DND-41 (cell line): ENCODE results near the gene KRT77.

Experiments
- ATAC-seq: fragments of 200-7000 bp; cut with Tn5 transposase; 3 replicates; pipeline ENCODE4 v1.9.1; 2021; ENCODE audit warnings: low read depth; ENCODE audit not compliant: insufficient read depth
- DNase-seq: peaks from one replicate; pipeline ENCODE4 v3.0.0-alpha.2; 2020
- H2AFZ ChIP-seq: 2 replicates; pipeline ENCODE4 v1.6.0; 2012; ENCODE audit warnings: low read depth, low read length
- H3K27ac ChIP-seq: 2 replicates; pipeline ENCODE4 v1.5.1; 2012; ENCODE audit warnings: low read length, inconsistent platforms
- H3K27me3 ChIP-seq: fragments of 200-600 bp; sonication (generic); 2 replicates; pipeline ENCODE4 v1.6.0; 2012; ENCODE audit warnings: low read length, mild to moderate bottlenecking, inconsistent platforms; ENCODE audit not compliant: insufficient read depth, poor library complexity
- H3K36me3 ChIP-seq: 2 replicates; pipeline ENCODE4 v1.5.1; 2012; ENCODE audit warnings: low read length, inconsistent platforms; ENCODE audit not compliant: insufficient read depth
- H3K4me1 ChIP-seq: 2 replicates; pipeline ENCODE4 v1.5.1; 2012; ENCODE audit warnings: mild to moderate bottlenecking, low read length; ENCODE audit not compliant: insufficient read depth
- H3K4me2 ChIP-seq: 2 replicates; pipeline ENCODE4 v1.6.0; 2012; ENCODE audit warnings: mild to moderate bottlenecking, moderate library complexity, low read length, inconsistent platforms; ENCODE audit not compliant: insufficient read depth
- H3K4me3 ChIP-seq, 2 experiments: fragments of 200-600 bp in 1 of 2; shearing (Covaris generic) in 1 of 2; 2 replicates each; pipeline ENCODE4 v1.5.1; 2012 to 2016; ENCODE audit warnings: inconsistent platforms in 2 of 2, low read length in 2 of 2, mild to moderate bottlenecking in 2 of 2, low read depth in 1 of 2, moderate library complexity in 1 of 2
- H3K79me2 ChIP-seq: 2 replicates; pipeline ENCODE4 v1.6.0; 2012; ENCODE audit warnings: low read length, inconsistent platforms; ENCODE audit not compliant: insufficient read depth
- H3K9ac ChIP-seq: 2 replicates; pipeline ENCODE4 v1.6.0; 2012; ENCODE audit warnings: low read depth, mild to moderate bottlenecking, inconsistent platforms, low read length, moderate library complexity
- H3K9me3 ChIP-seq: 2 replicates; pipeline ENCODE4 v1.5.1; 2012; ENCODE audit warnings: low read length, moderate library complexity, mild to moderate bottlenecking, inconsistent platforms; ENCODE audit not compliant: insufficient read depth, severe bottlenecking
- H4K20me1 ChIP-seq: 2 replicates; pipeline ENCODE4 v1.6.0; 2012; ENCODE audit warnings: low read length; ENCODE audit not compliant: insufficient read depth
- EZH2 ChIP-seq: IDR thresholded peaks from 3 replicates; pipeline ENCODE4 v1.6.1; 2012; ENCODE audit warnings: borderline replicate concordance, low read depth, mild to moderate bottlenecking, moderate library complexity, low read length, inconsistent platforms; ENCODE audit not compliant: severe bottlenecking
- TF ChIP-seq, protein P1 (sequence below): IDR thresholded peaks from 2 replicates; pipeline ENCODE4 v1.5.1; 2012; ENCODE audit warnings: borderline replicate concordance, low read length, moderate library complexity, mild to moderate bottlenecking; ENCODE audit not compliant: poor library complexity, severe bottlenecking; ENCODE audit errors: extremely low read depth

Gene KRT77

DNA sequence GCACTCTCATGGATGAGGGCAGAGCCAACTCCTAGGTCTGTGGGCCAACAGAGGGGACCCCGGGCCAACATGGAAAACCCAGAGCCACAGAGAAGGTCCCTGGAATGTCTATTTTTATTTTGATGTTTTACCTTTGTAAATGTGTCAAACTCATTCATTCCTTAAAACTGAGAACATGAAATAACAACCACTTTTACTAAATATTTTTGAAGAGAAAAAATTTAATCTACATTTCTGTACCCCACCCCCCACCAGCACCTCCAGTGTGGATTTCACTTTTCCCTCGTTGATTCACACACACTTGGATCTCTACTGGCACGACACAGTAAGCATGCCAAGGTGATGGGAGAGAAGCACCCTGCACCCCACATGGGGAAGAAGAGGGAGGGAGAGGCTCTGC lies 6.7 kb downstream of the KRT77 start:
- no peaks in the 10 kb centered on the region for H3K79me2 ChIP-seq
- H3K9me3 ChIP-seq = no peaks in the 10 kb centered on the region
- no peaks in the 10 kb centered on the region for H4K20me1 ChIP-seq
- no peak overlapping the region for H2AFZ ChIP-seq
- H3K4me3 ChIP-seq = no peak overlapping the region
- no peaks in the 10 kb centered on the region for H3K4me1 ChIP-seq
- H3K9ac ChIP-seq = no peak overlapping the region
- peaks cover 16% of the 10 kb centered on the region for H3K27me3 ChIP-seq
- ATAC-seq = no peak
- H3K36me3 ChIP-seq = no peaks in the 10 kb centered on the region
- DNase-seq = no peak
- TF ChIP-seq, protein P1, sequence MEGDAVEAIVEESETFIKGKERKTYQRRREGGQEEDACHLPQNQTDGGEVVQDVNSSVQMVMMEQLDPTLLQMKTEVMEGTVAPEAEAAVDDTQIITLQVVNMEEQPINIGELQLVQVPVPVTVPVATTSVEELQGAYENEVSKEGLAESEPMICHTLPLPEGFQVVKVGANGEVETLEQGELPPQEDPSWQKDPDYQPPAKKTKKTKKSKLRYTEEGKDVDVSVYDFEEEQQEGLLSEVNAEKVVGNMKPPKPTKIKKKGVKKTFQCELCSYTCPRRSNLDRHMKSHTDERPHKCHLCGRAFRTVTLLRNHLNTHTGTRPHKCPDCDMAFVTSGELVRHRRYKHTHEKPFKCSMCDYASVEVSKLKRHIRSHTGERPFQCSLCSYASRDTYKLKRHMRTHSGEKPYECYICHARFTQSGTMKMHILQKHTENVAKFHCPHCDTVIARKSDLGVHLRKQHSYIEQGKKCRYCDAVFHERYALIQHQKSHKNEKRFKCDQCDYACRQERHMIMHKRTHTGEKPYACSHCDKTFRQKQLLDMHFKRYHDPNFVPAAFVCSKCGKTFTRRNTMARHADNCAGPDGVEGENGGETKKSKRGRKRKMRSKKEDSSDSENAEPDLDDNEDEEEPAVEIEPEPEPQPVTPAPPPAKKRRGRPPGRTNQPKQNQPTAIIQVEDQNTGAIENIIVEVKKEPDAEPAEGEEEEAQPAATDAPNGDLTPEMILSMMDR = no peak
- no peak for TF ChIP-seq EZH2
- no peak overlapping the region for H3K27ac ChIP-seq
- no peak overlapping the region for H3K4me2 ChIP-seq

DNA sequence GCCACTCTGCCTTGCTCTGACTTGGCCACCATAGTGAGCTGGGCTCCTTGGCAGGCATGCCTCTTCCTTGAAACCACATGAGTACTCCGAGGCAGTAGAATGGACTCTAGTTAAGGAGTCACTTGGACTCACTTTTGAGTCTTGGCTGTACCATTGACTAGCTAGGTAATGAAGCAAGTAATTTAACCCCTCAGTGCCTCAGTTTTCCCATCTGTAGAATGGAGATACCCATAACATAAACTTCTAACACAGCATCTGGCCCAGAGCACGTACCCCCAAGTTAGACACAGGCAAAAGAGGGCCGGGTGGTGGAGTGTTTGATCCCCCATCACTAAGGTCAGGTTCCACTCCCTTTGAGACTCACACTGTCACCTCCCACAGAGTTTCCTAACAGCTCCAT lies 8.3 kb downstream of the KRT77 start:
- Histone ChIP-seq H3K27ac (no peak overlapping the region), H3K9ac (no peak overlapping the region), H3K4me1 (no peaks in the 10 kb centered on the region), H4K20me1 (no peaks in the 10 kb centered on the region), H3K4me3 (no peak overlapping the region), H2AFZ (no peak overlapping the region), H3K9me3 (no peaks in the 10 kb centered on the region), H3K36me3 (no peaks in the 10 kb centered on the region), H3K27me3 (peaks cover 25% of the 10 kb centered on the region), H3K79me2 (no peaks in the 10 kb centered on the region), H3K4me2 (no peak overlapping the region)
- no peak for TF ChIP-seq EZH2
- TF ChIP-seq, protein P1 = no peak
- DNase-seq = no peak
- ATAC-seq = no peak

DNA sequence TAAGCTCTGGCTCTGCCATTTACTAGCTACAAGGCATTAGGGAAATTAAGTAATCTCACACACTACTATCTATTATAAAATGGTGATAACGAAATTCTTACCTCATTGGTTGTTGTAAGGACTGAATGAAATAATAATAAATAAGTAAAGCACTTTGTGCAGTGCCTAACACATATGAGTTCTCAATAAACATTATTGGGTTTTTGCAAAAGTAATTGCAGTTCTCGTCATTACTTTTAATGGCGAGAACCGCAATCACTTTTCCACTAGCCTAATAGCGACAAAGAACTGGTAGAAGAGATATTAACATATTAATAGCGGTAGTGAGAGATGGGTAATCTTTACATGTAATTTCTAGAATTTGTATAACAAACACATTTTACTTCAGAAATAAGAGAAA lies 9.2 kb downstream of the KRT77 start:
- no peaks in the 10 kb centered on the region for H3K36me3 ChIP-seq
- DNase-seq (no peak), ATAC-seq (no peak)
- H3K27ac ChIP-seq = no peak overlapping the region
- no peak for TF ChIP-seq EZH2
- TF ChIP-seq, protein P1 = no peak
- H2AFZ ChIP-seq = no peak overlapping the region
- no peak overlapping the region for H3K9ac ChIP-seq
- no peaks in the 10 kb centered on the region for H3K79me2 ChIP-seq
- H3K4me2 ChIP-seq = no peak overlapping the region
- peaks cover 30% of the 10 kb centered on the region for H3K27me3 ChIP-seq
- H3K4me1 ChIP-seq = no peaks in the 10 kb centered on the region
- no peak overlapping the region for H3K4me3 ChIP-seq
- H4K20me1 ChIP-seq = no peaks in the 10 kb centered on the region
- H3K9me3 ChIP-seq = no peaks in the 10 kb centered on the region

DNA sequence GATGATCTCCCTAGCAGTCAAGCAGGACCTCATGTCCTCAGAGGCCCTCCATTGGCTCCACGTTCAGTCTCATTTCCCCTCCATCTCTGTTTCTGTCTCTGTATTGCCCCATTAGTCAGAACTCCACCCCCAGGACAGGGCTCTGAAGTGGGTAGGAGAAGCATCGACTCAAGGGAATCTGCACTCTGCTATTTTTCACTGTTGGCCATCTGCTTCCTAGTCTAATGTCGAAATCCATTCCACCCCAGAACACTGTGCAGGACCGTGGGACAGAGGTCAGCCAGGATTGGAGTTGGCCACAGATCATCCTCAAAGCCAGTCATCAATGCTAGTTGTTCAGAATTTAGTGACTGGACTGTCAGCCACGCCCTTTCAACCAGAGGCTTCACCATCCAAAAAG lies 10.1 kb downstream of the KRT77 start:
- H3K9me3 ChIP-seq = no peaks in the 10 kb centered on the region
- no peak overlapping the region for H2AFZ ChIP-seq
- DNase-seq = no peak
- H4K20me1 ChIP-seq = no peaks in the 10 kb centered on the region
- TF ChIP-seq, protein P1 = no peak
- TF ChIP-seq EZH2 = no peak
- no peak overlapping the region for H3K4me3 ChIP-seq
- no peak for ATAC-seq
- H3K9ac ChIP-seq = no peak overlapping the region
- no peaks in the 10 kb centered on the region for H3K79me2 ChIP-seq
- H3K4me2 ChIP-seq = no peak overlapping the region
- H3K27ac ChIP-seq = no peak overlapping the region
- H3K36me3 ChIP-seq = no peaks in the 10 kb centered on the region
- no peaks in the 10 kb centered on the region for H3K4me1 ChIP-seq
- H3K27me3 ChIP-seq = peaks cover 30% of the 10 kb centered on the region
